AG08395 (cell line): Measurements from ENCODE around the gene ABCA13.
"Not testable (repeated sequence)": the region's sequence is repeated elsewhere in the genome, so short reads cannot be mapped to it uniquely, and the experiment has no call there.

ENCODE experiments used
- DNase-seq: peaks from one replicate; pipeline ENCODE4 v3.0.0; 2012; ENCODE audit warnings: mixed read lengths, low spot score

ABCA13 gene

DNA sequence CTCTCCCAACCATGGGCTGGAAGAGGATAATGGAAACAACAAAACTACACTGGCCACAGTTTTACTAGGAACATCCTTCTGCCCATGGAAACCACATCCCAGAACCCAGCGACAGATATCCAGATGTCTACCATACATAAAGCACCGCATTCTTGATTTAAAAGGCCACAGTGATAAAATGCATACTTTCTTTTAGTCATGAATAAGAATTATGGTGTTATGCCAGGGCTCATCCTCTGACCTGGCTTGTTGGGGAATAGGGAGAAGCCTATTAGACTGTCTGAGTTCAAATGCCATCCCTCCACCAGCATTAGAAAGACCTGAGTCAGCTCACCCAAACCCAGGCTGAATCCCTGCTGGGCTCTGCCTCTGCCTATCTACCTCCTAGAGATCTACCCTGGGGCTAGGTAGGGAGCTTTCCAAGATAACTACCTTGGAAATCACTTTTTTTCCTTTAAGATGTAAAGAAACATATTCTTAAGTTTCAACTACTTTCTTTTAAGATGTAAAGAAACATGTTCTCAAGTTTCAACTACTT lies 5.2 kb downstream of the ABCA13 start:
- peak; percentile 14 for DNase-seq

DNA sequence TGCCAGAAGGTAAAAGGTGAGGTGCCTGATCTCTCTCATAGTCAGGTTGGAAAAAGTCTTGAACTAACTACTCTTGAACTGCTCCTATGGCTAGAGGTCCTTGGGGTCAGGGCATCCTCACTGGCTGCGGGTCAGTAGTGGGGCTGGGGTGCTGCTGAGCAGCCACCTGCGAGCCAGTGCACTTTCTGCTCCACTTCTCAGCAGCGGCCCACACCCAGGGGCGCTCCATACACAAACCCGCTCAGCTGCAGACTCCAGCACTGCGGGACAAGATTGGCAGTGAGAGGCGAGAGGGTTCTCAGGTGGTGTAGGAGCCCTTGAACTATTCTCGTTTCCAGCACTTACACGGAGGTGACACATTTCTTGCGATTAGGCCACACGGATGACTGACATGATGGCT lies 6.0 kb downstream of the ABCA13 start:
- DNase-seq, result no peak

DNA sequence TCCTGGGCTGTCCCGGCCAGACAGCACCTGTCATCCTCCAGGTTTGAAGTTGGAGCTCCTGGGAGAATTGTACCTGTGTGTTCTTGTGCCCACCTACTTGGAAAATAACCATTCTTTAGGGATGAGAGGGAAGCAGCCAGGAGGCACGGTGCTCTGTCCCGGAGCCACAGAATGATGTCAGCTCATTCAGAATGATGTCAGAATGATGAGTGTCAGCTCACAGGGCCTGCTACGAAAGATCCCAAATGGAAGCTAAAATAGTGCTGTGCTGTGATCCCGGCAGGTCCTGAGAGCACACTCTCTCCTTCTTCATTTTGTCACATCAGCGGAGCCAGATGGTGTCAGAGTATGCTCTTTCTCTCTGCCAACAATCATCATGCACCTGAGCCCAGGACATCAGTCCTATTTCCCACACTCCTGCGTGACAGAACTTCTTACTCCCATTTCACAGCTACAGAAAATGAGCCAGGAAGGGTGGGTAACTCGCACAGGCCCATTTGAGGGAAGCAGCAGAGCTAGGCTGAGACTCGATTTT lies 8.3 kb downstream of the ABCA13 start:
- no peak for DNase-seq

DNA sequence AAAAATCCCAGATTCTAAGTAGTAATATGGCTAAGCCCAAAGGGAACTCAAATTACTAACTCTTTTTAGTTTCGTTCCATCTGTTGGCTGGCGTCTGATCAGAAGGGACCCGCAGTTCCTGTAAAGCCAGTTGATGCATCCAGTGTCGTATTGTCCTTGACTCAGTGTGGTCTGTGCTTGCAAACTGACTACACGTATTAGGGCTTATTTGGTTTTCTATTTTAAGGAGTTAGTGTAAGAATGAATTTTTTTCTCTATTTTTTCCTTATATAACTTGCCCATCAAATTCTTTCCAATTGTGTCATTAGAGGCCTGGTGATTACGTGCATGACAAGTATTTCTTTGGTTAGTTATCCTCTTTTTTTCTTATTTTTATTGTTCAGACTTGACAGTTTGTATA lies 9.7 kb downstream of the ABCA13 start:
- peak; percentile 73 for DNase-seq

DNA sequence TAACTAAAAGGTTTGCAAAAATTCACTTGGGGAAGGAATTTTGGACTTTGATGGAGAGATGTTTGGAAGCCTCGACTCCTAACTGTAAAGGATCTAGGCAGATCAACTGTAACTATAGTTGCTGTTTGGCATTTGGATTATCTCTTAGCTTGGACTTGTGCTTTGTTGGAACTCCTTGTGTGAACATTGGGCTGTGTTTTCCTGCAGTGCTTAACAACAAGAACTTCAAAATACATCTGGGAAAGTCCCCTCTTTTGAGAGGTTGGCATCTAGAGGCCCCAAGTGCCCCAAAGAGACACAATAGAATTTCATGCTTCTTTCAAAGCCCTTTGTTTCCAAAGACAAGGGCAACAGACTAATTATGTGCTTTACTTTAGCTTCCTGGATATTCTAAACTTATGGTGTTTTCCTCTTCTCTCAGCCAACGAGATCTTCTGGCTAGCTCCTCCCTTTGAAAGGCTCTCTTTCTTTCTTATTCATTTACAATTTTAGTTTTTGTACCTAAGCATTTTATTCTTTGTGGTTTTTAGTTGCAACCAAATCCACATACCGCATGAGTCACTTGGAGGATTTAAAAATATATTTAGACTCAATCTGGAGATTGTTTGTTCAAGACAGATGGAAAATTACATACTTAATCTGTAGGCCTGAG lies 11.6 kb downstream of the ABCA13 start:
- peak; percentile 48 for DNase-seq

DNA sequence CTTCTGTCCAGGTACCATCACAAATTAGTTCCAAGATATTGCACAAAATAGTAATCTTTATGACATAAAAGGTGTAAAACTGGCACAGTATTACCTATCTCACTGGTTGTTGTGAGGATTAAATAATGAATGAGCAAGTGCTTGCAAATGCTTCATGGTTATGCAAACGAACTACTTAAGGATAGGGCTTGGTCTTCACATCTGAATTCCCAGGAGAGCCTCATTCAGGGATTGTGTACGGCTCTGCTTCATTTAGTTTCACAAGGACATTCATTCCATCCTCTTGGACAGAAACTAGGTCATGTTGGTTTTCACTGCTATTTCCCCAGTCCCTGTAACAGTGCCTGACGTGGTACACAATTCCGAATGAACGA lies 12.1 kb downstream of the ABCA13 start:
- DNase-seq, result peak; percentile 36

DNA sequence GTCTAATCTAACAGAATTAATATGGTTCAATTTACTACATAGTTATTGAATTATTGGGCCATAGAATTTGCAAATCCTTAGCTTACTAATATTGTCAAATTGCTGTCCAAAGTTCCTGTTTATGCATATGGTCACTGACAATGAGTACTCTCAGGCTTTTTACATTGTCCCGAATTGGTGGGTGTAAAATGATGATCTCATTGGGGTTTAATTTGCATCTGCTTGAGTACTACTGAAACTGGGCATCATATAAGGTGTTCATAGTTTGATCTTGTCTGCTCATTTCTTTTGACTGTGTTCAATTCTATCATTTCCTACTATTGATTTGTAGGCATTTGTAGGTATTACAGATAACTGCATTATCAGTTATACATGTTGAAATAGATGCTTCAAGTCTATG lies 12.7 kb downstream of the ABCA13 start:
- DNase-seq, result no peak

DNA sequence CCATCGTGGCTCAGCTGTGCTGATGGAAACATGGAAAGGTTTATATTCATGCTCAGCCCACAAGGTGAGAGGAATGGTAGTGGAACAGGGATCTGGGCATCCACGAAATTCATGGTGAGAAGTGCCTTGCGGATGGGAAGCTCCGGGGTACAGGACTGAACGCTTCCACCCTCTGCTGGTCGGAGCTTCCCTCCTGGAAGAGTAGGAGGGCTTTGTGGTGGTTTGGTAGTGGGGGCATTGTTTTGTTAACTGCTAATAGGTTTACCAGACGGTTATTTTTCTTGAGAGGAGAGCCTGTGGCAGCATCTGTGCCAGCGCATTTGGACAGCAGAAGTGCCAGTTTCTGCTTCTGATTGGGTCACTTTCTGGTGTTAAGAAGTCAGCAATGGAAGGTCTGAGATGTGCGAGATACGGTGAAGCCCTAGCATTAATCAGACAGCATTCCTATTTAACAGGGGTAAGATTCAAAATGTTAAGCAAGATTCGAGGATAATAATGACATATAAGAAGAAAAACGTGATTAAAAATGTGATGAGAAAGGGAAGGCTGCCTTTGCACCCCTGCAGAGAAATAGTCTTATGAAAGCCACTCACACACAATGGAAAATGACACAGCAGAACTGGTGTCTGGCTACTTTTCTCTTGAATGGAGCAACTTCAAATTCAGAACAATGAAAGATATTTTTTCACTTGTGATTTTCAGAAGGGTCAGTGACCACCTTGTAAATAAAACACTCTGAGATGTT lies 17.7 kb downstream of the ABCA13 start:
- DNase-seq, result peak; percentile 40

DNA sequence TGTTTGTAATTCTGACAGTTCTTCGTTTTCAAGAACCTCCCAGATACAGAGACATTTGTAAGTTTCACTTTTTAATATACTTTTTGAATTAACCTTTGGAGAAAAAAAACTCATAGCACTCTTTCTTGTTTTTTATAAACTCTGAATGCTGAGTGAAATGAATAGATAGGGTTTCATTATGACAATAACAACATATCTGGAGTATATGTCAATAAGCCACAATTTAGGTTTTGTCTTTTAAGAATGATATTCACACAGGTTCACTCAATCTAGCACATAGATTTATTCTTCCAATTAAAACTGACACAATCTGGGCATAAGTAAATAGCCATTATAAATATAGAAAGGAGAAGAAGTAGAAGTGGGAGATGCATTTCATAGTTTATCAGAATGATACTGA lies 21.7 kb downstream of the ABCA13 start:
- no peak for DNase-seq

DNA sequence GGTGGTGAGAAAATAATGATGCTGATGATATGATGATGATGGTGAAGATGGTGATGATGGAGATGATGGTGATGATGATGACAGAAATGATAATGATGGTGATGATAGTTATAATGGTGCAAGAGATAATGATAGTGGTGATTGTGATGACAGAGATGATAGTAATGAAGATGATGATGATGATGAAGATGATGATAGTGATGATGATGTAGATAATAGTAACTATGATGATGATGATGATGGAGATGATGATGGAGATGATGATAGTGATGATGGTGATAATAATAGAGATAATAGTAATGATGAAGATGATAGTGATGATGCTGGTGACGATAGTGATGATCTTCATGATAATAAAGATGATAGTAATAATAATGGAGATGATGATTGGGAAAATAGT lies 22.2 kb downstream of the ABCA13 start:
- DNase-seq, result no peak

DNA sequence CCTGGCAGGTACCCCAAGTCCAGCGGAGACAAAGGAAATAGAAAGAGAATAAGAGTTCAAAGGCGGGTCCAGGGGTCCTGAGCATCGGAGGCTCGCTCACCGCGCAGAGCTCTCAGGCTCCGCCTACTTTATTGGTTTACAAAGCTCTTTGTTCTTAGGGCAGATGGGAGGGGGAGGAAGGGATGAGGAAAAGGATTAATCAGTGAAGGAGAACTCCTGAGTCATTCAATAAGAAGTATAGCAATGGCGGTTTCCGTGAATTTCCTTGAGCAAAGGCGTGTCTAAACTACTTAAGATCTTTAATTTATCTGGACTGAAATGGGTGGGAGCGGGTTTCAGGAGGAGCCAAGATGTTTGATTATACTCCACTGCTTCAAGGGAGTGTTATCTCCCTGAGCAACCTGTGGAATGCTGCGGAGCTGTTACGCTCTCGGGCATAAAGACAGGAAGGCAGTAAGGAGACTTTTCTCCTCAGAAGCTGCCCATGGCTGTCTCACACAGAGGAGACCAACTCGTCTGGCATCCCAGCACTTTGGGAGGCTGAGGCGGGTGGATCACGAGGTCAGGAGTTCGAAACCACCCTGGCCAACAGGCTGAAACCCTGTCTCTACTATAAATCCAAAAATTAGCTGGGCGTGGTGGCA lies 29.8 kb downstream of the ABCA13 start:
- not testable (repeated sequence) for DNase-seq

DNA sequence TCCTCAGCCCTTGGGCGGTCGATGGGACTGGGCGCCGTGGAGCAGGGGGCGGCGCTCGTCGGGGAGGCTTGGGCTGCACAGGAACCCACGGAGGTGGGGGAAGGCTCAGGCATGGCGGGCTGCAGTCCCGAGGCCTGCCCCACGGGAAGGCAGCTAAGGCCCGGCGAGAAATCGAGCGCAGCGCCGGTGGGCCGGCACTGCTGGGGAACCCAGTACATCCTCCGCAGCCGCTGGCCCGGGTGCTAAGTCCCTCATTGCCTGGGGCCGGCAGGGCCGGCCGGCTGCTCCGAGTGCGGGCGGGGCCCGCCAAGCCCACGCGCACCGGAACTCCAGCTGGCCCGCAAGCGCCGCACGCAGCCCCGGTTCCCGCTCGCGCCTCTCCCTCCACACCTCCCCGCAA lies 31.7 kb downstream of the ABCA13 start:
- DNase-seq, result not testable (repeated sequence)

DNA sequence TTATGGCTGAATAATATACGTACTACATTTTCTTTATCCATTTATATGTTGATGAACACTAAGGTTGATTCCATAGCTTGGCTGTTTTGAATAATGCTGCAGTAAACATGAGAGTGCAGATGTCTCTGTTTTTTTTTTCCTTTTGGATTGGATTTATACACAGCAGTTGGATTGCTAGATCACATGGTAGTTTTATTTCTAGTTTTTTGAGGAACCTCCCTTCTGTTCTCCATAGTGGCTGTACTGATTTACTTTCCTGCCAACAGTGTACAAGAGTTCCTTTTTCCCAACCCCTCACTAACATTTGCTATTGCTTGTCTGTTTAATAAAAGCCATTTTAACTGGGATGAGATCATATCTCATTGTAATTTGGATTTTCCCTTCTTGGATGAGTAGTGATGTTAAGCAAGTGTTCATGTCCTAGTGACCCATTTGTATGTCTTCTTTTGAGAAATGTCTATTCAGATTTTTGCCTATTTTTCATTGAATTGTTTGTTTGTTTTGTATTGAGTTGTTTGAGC lies 36.0 kb downstream of the ABCA13 start:
- no peak for DNase-seq

DNA sequence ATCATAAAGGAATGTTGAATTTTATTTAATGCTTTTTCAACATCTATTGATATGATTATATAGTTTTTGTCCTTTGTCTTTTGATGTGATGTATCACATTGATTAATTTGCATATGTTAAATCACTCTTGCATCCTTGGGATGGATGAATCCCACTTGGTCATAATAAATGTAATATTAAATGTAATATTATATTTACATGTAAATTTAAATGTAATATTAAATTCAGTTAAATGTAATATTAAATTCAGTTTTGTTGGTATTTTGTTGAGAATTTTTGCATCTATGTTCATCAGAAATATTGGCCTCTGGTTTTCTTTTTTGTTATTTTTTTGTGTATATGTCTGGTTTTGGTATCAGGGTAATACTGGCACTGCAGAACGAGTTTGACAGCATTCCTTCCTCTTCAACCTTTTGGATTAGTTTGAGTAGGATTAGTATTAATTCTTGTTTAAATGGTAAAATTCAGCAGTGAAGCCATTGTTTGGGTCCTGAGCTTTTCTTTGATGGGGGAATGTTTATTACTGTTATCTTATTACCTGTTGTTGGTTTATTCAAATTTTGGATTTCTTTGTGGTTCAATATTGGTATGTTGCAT lies 37.8 kb downstream of the ABCA13 start:
- DNase-seq, result no peak

DNA sequence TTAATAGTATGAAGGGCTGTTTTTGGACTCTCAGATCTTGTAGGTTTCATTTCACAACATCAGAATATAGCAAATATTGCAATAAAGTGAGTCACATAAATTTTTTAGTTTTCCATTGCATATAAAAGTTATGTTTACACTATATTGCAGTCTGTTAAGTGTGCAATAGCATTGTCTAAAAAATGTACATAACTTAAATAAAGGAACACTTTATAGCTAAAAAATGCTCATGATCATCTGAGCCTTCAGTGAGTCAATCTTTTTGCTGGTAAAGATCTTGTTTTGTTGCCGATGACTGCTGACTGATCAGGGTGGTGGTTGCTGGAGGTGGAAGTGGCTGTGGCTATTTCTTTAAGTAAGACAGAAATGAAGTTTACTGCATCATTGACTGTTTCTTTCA lies 42.0 kb downstream of the ABCA13 start:
- DNase-seq, result no peak

DNA sequence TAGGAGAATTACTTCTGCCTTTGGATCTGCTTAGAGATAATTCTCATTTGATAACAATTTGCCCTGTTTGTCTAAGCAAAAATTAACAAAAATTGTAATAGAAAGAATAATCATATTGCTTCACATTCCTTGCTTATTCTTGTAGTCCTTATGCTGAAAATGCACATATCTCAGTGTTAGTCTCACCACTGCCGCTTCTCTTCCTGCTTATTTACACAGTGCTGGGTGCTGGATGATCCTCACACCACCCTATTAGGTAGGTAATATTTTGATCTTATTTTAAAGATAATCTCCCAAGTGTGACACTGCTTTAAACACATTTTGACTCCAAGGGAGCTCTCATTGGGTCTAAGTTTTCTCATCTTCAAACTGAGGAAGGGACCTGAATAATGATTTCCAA lies 46.0 kb downstream of the ABCA13 start:
- no peak for DNase-seq

DNA sequence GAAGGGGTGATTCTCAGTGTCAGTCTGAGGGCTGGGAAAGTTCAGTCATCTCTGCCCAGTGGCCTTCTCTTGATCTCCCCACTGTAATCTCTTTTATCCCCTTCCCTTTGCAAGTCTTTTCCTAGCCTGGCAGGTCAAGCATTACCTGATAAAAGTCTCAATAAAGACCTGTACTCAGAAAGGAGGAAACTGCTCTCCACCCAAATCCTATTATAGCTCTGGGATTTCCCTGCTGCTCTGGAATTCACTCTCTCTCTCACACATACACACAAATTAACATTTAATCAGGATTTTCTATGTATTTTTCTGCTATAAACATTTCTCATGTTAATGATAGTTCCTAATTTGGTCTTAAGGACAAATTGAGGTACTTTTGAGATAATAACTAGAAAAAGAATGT lies 46.5 kb downstream of the ABCA13 start:
- no peak for DNase-seq

DNA sequence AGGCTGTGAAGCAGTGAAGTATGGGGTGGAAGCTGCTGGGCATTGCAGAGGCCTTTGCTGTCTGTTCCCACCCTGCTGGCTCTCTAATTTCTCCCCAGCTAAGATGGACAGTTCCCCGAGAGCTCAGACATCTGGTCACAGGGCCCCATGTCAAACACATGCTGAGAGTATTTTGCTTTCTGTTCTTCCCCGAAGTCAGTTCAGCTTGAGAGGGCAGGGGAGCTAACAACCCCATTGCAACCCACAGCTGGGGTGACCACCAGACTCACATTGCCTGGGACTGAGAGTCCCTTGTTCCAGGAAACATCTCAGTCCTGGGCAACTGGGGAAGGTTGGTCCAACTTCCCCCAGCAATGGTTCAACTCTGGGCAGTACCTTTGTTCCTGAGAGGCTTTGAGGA lies 52.8 kb downstream of the ABCA13 start:
- DNase-seq, result no peak

DNA sequence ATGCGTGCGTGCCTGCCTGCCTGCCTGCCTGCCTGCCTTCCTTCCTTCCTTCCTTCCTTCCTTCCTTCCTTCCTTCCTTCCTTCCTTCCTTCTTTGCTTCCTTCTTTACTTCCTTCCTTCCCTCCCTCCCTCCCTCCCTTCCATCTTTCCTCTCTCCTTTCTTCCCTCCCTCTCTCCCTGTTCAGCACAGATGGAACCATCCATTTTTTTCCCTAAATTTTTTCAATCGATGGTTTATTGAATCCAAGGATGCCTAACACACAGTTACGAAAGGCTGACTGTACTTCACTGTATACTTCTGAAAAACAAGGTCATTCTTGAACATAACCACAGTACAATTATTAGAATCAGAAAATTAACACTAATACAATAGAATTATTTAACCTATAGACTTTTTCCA lies 53.8 kb downstream of the ABCA13 start:
- no peak for DNase-seq

DNA sequence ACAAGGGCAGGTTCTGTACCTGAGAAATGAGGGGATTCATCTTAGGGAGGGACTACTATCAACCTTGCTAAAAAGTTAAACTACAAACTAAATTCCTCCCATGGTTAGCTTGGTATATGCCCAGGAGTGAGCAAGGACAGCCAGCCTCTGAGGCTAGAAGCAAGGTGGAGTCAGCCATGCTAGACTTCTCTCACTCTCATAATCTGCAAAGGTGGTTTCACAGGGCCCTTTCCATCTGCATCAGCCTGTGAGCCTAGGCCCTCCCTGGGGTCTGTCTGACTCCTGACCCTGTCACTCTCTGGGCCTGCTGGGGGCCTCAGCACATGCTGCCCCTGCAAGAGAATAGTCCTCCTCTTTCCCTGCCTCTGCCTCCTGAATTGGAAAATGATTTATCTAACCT lies 66.1 kb downstream of the ABCA13 start:
- DNase-seq, result no peak

DNA sequence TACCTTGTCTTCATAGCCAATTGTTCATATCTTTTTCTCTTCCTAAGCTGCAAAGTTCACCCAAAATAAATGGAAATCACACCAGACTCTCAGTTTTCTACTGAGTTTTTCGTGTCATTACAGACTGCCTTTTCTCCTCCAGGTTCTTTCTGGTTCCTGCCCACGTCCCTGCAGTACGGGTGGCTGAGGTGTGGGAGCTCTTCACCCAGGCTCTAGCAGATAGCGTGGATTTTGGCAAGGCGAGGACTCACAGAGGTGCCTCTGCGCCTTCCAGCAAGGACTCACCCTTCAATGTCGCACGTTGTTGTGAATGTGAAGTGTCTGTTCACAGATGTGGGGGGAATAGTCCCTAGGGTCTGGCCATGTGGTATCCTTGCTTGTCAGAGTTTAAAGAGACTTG lies 71.6 kb downstream of the ABCA13 start:
- DNase-seq, result no peak

DNA sequence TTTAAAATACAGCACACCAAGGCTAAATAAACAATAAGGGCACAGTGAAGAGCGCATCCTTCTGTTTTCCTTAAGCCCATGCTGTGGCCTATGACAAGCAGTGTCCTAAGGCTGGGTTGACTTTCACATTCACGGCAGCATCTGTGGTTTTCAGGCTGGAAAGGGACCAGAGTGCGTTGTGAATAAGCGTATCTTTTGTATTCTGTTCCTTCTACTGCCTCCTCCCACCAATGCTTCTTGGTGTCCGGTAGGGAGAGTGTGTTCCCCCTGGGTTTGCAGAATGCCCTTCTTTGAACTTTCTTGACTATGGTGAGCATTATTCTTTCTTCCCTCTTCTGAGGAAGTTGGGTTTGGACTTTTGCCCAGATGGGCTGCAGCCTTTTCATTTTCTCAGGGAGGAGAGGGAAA lies 73.6 kb downstream of the ABCA13 start:
- DNase-seq, result no peak
